DMS79 (cell line): Measurements from ENCODE around the gene SLC51A.
A peak's percentile ranks its signal among the peaks of the same experiment; 100 is the strongest.

Experiments used
- DNase-seq: peaks from one replicate; lab custom pipeline; 2025; lab: John Stamatoyannopoulos, UW

Gene SLC51A

GRCh38 chr3:196216681-196217211 lies 412 bp downstream of the SLC51A start:
- DNase-seq: no peak

- no peak for DNase-seq
Measured at GRCh38 chr3:196217307-196218154, 1.2 kb downstream of the SLC51A start.

- no peak for DNase-seq
Measured at GRCh38 chr3:196218155-196218712, 1.9 kb downstream of the SLC51A start.

DNA sequence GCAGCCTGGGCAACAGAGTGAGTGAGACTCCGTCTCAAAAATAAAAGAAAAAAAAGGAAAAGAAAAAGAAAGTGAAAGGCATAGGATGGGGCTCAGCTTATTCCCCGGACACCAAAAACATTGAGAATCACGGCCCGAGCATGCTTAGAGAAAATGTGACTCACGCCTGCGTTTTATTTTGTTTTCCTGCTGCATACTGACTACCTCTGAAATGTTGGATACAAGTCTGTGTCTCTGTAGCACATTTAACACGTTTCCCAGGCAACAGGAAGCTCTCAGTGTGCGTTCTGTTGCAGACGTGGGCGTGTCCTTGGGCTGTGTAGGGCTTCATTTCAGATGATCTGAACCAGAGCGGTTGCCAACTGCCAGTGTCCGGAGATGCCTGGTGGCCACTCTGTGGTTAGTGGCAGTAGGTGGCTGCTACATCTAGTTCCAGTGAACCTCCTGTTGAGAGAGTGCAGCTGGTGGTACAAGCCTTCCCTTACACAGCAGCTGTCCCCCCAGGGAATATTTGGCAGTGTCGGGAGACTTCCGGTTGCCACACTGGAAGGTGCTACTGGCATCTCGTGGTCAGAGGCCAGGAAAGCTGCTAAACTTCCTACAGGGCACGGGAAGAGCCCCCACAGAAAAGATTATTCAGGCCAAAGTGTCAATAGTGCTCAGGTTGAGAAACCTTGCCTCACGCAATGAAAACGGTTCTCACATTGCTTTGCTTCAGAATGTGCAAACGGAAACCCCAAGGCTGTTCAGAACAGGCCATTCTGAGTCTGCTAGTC lies 3.0 kb downstream of the SLC51A start:
- peak; percentile 85 for DNase-seq

DNA sequence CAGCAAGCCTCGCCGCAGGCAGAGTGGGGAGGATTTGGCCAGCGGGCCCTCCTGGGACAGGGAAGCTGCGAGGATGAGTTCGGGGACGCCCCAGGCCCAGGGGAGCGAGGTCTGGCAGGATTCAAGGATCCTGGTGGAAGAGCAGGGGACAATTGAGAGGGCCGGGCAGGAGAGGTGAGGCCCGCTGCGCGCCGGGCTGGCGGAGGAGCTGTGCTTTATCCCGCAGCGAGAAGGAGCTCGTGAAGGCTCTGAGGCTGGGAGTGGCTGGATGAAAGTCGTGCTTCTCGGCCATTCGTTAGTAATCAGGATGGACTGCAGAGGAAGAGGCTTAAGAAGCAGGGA lies 3.6 kb downstream of the SLC51A start:
- no peak for DNase-seq

GRCh38 chr3:196220587-196220986 lies 4.3 kb downstream of the SLC51A start:
- DNase-seq: no peak

- DNase-seq: no peak
Measured at GRCh38 chr3:196220991-196221390, 4.7 kb downstream of the SLC51A start.

DNA sequence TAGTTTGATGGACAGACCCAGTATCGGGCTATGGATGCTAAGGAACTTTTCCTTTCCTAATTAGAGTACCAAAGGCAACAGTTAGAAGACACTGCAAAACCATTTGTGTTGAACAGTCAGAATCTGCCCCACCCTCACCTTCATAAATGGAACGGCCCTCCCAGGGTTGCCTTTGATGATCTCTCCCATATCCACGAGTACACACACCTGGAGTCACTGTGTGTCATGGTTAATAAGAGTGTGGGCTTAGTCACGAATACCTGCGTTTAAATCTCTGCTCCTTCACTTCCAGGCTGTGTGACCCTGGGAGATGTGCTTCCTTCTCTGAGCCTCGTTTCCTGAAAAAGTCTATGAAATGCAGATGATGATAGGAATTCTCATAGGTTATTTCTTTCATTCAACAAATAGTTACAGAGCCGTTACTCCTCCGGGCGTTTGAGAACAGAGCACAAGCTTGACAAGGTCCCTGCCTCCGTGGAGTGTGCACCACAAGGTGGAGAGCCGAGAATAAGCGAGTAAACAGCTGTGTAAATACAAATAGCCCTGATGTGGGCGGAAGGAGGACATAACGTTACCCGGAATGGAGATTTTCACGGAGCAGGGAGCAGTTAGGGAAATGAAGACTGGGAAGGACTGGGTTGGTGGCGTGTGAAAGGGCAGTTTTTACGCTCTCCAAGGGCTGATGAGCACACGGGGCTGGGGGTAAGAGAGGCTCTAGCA lies 6.7 kb downstream of the SLC51A start:
- DNase-seq: peak; percentile 16

DNA sequence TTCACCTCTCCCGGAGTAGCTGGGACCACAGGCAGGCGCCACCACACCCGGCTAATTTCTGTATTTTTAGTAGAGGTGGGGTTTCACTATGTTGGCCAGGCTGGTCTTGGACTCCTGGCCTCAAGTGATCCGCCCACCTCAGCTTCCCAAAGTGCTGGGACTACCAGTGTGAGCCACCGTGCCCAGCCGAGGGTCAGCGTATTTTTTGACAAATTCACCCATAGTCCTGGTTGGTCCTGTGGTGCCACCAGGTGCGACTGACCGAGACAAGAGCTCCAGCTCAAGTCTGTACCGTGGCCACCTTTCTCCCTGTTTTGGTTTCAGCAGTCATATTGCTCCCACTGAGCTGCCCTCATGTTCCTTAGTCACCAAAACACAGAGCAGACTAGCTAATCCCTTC lies 8.8 kb downstream of the SLC51A start:
- no peak for DNase-seq

- DNase-seq: no peak
Measured at GRCh38 chr3:196225763-196226364, 9.5 kb downstream of the SLC51A start.

GRCh38 chr3:196227121-196227561 lies 10.8 kb downstream of the SLC51A start:
- no peak for DNase-seq

- no peak for DNase-seq
Measured at GRCh38 chr3:196227629-196228493, 11.5 kb downstream of the SLC51A start.

- DNase-seq: no peak
Measured at GRCh38 chr3:196232154-196232881, 16.0 kb downstream of the SLC51A start.

DNA sequence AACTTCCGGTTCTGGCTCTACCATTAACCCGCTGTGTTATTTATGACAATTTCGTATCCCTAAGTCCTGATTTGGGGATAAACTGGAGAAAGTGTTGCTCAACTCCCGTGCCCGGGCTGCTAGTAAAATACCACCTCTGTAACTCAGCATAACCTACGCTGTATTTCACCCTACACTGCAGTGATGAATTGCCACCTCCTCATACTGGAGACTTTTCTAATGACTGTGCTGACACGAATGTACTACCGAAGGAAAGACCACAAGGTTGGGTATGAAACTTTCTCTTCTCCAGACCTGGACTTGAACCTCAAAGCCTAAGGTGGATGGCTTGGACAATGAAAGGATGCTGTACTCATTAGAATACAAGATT lies 16.5 kb downstream of the SLC51A start:
- DNase-seq: no peak

GRCh38 chr3:196235452-196236122 lies 19.3 kb downstream of the SLC51A start:
- no peak for DNase-seq

DNA sequence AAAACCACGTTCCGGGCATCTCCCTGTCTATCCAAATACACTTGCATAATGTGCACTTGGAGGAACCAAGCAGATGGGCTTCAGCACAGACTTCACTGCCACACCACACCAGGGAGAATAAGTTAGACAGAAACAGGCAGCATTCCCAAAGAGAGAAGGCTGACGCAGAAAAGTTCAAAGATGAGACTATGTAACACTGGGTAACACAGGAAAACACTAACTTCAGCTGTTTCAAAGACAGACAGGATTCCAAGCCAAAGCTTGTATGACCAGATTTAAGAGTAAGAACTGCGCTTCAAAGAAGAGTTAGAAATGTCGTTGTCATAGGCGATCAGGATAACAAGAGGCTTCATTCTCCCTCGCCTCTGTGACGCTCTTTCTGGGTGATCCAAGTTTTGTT lies 19.9 kb downstream of the SLC51A start:
- DNase-seq: no peak

DNA sequence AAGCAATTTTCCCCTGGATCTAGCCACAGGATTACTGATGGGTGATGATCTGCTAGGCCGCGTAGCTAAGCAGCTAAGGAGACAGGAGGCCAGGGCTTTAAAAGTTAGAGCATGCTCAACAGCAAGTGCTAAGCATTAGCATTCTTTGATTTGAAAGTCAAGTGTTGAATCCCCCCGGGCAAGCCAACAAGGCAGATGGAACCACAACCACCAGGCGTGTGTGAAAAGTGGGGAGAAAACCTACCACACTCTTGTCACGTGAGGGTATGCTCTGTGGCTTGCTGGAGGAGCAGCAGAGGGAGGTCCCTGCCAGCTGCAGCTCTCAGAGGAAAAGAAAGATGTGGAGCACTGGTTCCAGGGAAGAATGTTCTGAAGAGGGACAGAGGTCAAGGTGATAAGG lies 20.9 kb downstream of the SLC51A start:
- DNase-seq: no peak

- DNase-seq: no peak
Measured at GRCh38 chr3:196238612-196239560, 22.6 kb downstream of the SLC51A start.
